HG03565 (cell line): Measurements from ENCODE around the gene TCEA3.

ENCODE experiments used
- ATAC-seq: cut with Tn5 transposase; IDR thresholded peaks from one replicate; pipeline ENCODE4 v1.9.1; 2021; ENCODE audit warnings: mild to moderate bottlenecking, moderate library complexity; ENCODE audit not compliant: unreplicated experiment

Gene TCEA3

GRCh38 chr1:23422241-23422877, 2.2 kb downstream of the TCEA3 start:
- ATAC-seq, result no peak

- ATAC-seq, result no peak
These were observed 2.8 kb downstream of the TCEA3 start for GRCh38 chr1:23421753-23422240.

GRCh38 chr1:23421343-23421742, 3.2 kb downstream of the TCEA3 start:
- ATAC-seq, result no peak

- ATAC-seq, result no peak
These were observed 3.8 kb downstream of the TCEA3 start for GRCh38 chr1:23420778-23421177.

GRCh38 chr1:23419180-23419579, 5.4 kb downstream of the TCEA3 start:
- ATAC-seq, result no peak

GRCh38 chr1:23417570-23417969, 7.0 kb downstream of the TCEA3 start:
- no peak for ATAC-seq

- no peak for ATAC-seq
These were observed 7.6 kb downstream of the TCEA3 start for GRCh38 chr1:23416964-23417363.

- ATAC-seq, result no peak
These were observed 15.7 kb downstream of the TCEA3 start for GRCh38 chr1:23408797-23409290.

- ATAC-seq, result no peak
These were observed 17.4 kb downstream of the TCEA3 start for GRCh38 chr1:23407016-23407630.

GRCh38 chr1:23405946-23406345, 18.6 kb downstream of the TCEA3 start:
- no peak for ATAC-seq

GRCh38 chr1:23403735-23404486, 20.6 kb downstream of the TCEA3 start:
- ATAC-seq, result no peak

GRCh38 chr1:23403355-23403734, 21.2 kb downstream of the TCEA3 start:
- ATAC-seq, result no peak

- ATAC-seq, result no peak
These were observed 21.6 kb downstream of the TCEA3 start for GRCh38 chr1:23403038-23403336.

- no peak for ATAC-seq
These were observed 22.1 kb downstream of the TCEA3 start for GRCh38 chr1:23402286-23403037.

- ATAC-seq, result no peak
These were observed 23.2 kb downstream of the TCEA3 start for GRCh38 chr1:23401313-23401712.

- ATAC-seq, result no peak
These were observed 24.0 kb downstream of the TCEA3 start for GRCh38 chr1:23400324-23401114.

GRCh38 chr1:23399229-23399628, 25.3 kb downstream of the TCEA3 start:
- no peak for ATAC-seq

GRCh38 chr1:23397908-23398307, 26.6 kb downstream of the TCEA3 start:
- no peak for ATAC-seq

- ATAC-seq, result no peak
These were observed 28.2 kb downstream of the TCEA3 start for GRCh38 chr1:23396380-23396779.

GRCh38 chr1:23395849-23396248, 28.7 kb downstream of the TCEA3 start:
- ATAC-seq, result no peak
